ENCODE measurements around the gene MRPL34.

DNA sequence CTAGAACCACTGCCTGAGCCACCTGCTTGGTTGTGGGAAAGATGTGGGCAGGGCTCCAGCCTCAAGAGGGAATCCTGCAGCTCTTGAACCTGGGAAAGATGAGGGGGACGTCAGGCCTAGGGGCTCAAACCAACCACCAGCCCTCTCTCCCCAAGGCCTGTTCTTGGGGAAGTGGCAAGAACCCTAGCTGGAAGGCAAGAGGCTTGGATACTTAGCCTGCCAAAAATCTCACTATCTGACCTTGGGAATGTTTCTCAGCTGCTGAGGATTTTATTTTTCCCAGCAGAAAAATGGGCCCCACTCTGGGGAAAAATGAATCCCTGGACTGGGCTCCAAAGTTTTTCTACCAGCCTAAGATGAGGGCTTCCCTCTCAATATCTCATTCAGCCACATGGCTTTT is 45.7 kb upstream of the MRPL34 start:
- TF ChIP-seq, protein P1, sequence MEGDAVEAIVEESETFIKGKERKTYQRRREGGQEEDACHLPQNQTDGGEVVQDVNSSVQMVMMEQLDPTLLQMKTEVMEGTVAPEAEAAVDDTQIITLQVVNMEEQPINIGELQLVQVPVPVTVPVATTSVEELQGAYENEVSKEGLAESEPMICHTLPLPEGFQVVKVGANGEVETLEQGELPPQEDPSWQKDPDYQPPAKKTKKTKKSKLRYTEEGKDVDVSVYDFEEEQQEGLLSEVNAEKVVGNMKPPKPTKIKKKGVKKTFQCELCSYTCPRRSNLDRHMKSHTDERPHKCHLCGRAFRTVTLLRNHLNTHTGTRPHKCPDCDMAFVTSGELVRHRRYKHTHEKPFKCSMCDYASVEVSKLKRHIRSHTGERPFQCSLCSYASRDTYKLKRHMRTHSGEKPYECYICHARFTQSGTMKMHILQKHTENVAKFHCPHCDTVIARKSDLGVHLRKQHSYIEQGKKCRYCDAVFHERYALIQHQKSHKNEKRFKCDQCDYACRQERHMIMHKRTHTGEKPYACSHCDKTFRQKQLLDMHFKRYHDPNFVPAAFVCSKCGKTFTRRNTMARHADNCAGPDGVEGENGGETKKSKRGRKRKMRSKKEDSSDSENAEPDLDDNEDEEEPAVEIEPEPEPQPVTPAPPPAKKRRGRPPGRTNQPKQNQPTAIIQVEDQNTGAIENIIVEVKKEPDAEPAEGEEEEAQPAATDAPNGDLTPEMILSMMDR (IDR thresholded peaks at IDR 0.05) = no peak
- TF ChIP-seq EZH2phosphoT487 (IDR thresholded peaks at IDR 0.05) (no peak), EZH2 (IDR thresholded peaks at IDR 0.05) (no peak)

Measured in neural progenitor cell (in vitro differentiated cells).